Endothelial cell of umbilical vein (primary cell): ENCODE data around the gene DPEP3.

Experiments used
- CTCF ChIP-seq, 2 donors: IDR thresholded peaks; 1 replicate in 1 of 2; 2 replicates in 1 of 2; pipeline ENCODE4 v1.5.1; 2011; ENCODE audit warnings: low read length in 2 of 2, mild to moderate bottlenecking in 2 of 2, moderate library complexity in 2 of 2, control low read depth in 1 of 2, inconsistent platforms in 1 of 2, low read depth in 1 of 2; ENCODE audit not compliant: insufficient read depth in 1 of 2; ENCODE audit errors: extremely low read depth in 1 of 2
- JUN ChIP-seq: IDR thresholded peaks from 2 replicates; pipeline ENCODE4 v1.6.1; 2011; ENCODE audit warnings: borderline replicate concordance, low read depth; ENCODE audit not compliant: insufficient read length, insufficient read depth
- MAX ChIP-seq: IDR thresholded peaks from 2 replicates; pipeline ENCODE4 v1.6.1; 2011; ENCODE audit not compliant: insufficient read depth, insufficient read length
- POLR2A ChIP-seq: IDR thresholded peaks from 2 replicates; pipeline ENCODE4 v1.6.1; 2012; ENCODE audit warnings: low read depth, mild to moderate bottlenecking, control low read depth, low read length
- POLR2AphosphoS5 ChIP-seq: IDR thresholded peaks from 2 replicates; pipeline ENCODE4 v1.6.1; 2012; ENCODE audit warnings: low read depth, mild to moderate bottlenecking, control low read depth, low read length, moderate library complexity; ENCODE audit not compliant: insufficient read depth

- TF ChIP-seq CTCF (IDR thresholded peaks at IDR 0.05; ENCODE audit: extremely low read depth in 1 of 2, insufficient read depth in 1 of 2, low read depth in 1 of 2, low read length in 2 of 2) (no peak), POLR2AphosphoS5 (no peak), JUN (no peak), POLR2A (no peak), MAX (no peak)
Observed at GRCh38 chr16:67996666-67997065, 16.4 kb upstream of the DPEP3 start.
